ENCODE data around the gene ACBD4.
A peak's percentile ranks its signal among the peaks of the same experiment; 100 is the strongest.
"Not testable (repeated sequence)": the region's sequence is repeated elsewhere in the genome, so short reads cannot be mapped to it uniquely, and the experiment has no call there.

Gene ACBD4

GRCh38 chr17:45124797-45125122 is 10.7 kb upstream of the ACBD4 start:
- not testable (repeated sequence) for H3K4ac ChIP-seq (ENCODE audit: low read length); H3K27me3 ChIP-seq (ENCODE audit: control insufficient read depth in 3 of 3, insufficient read depth in 3 of 3, low read depth in 1 of 3, low read length in 3 of 3); H3K9me3 ChIP-seq (replicated peaks in 1 of 2; ENCODE audit: control insufficient read depth in 2 of 2, insufficient read depth in 1 of 2, low read depth in 1 of 2, low read length in 2 of 2); H3K36me3 ChIP-seq (replicated peaks in 1 of 2; ENCODE audit: control insufficient read depth in 2 of 2, insufficient read depth in 2 of 2, low read length in 2 of 2); H3K79me1 ChIP-seq (ENCODE audit: low read depth, low read length); H4K8ac ChIP-seq (ENCODE audit: low read depth, low read length); H3K23ac ChIP-seq (ENCODE audit: low read depth, low read length, poor library complexity); H2BK15ac ChIP-seq (ENCODE audit: low read length); H3K27ac ChIP-seq (replicated peaks; ENCODE audit: low read length); H3K14ac ChIP-seq (ENCODE audit: low read length); H3K4me2 ChIP-seq (ENCODE audit: insufficient read depth, low read length, poor library complexity, severe bottlenecking); DNase-seq (ENCODE audit: low spot score); H2AFZ ChIP-seq (ENCODE audit: low read length); H2BK120ac ChIP-seq (ENCODE audit: low read depth, low read length); H2BK12ac ChIP-seq (ENCODE audit: low read length); H3K4me3 ChIP-seq (ENCODE audit: low read length in 2 of 2); H3K18ac ChIP-seq (ENCODE audit: low read length)
- Histone ChIP-seq H2BK5ac (ENCODE audit: low read length) (peak overlapping the region; percentile 54), H4K91ac (ENCODE audit: low read depth, low read length, poor library complexity) (peak overlapping the region; percentile 81), H3K9ac (ENCODE audit: low read depth, low read length, poor library complexity) (peak overlapping the region; percentile 66), H3K4me1 (ENCODE audit: control insufficient read depth in 2 of 2, insufficient read depth in 1 of 2, low read depth in 1 of 2, low read length in 2 of 2) (peaks cover 24 to 25% of the 10 kb centered on the region in 2 donors), H2AK5ac (ENCODE audit: low read depth, low read length) (peak overlapping the region; percentile 79)
- WGBS, 2 donors (ENCODE audit: extremely low coverage in 2 of 2, insufficient read length in 2 of 2, insufficient replicate concordance in 1 of 2), result no CpG with 5 or more reads among the region's 5 CpGs

DNA sequence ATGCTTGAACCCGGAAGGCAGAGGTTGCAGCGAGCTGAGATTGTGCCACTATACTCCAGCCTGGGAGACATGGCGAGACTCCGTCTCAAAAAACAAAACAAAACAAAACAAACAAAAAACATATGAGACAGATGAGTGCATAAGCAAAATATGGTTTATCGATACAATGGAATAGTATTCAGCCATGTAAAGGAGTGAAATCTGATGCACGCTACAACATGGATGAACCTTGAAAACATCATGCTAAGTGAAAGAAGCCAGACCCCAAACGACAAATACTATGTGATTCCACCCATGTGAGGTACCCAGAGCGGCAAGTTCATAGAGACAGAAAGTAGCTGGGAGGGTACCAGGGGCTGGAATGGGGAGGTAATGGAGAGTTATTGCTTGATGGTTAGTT is 10.0 kb upstream of the ACBD4 start:
- H3K27me3 ChIP-seq (ENCODE audit: control insufficient read depth in 3 of 3, insufficient read depth in 3 of 3, low read depth in 1 of 3, low read length in 3 of 3), result no peaks in the 10 kb centered on the region
- peaks cover 2% of the 10 kb centered on the region for H3K79me1 ChIP-seq (ENCODE audit: low read depth, low read length)
- H3K14ac ChIP-seq (ENCODE audit: low read length), result no peak overlapping the region
- H3K4me1 ChIP-seq (ENCODE audit: control insufficient read depth in 2 of 2, insufficient read depth in 1 of 2, low read depth in 1 of 2, low read length in 2 of 2), result peaks cover 26 to 29% of the 10 kb centered on the region in 2 donors
- H4K91ac ChIP-seq (ENCODE audit: low read depth, low read length, poor library complexity), result no peak overlapping the region
- no peak overlapping the region for H3K18ac ChIP-seq (ENCODE audit: low read length)
- H3K9me3 ChIP-seq (replicated peaks in 1 of 2; ENCODE audit: control insufficient read depth in 2 of 2, insufficient read depth in 1 of 2, low read depth in 1 of 2, low read length in 2 of 2), result no peaks in the 10 kb centered on the region
- no peak overlapping the region for H2AK5ac ChIP-seq (ENCODE audit: low read depth, low read length)
- no peak overlapping the region for H3K4me2 ChIP-seq (ENCODE audit: insufficient read depth, low read length, poor library complexity, severe bottlenecking)
- H2BK15ac ChIP-seq (ENCODE audit: low read length), result no peak overlapping the region
- H3K27ac ChIP-seq (replicated peaks; ENCODE audit: low read length), result no peak overlapping the region
- no peak overlapping the region for H2BK120ac ChIP-seq (ENCODE audit: low read depth, low read length)
- no peak overlapping the region for H2BK12ac ChIP-seq (ENCODE audit: low read length)
- no peak overlapping the region for H3K4ac ChIP-seq (ENCODE audit: low read length)
- H3K36me3 ChIP-seq (replicated peaks in 1 of 2; ENCODE audit: control insufficient read depth in 2 of 2, insufficient read depth in 2 of 2, low read length in 2 of 2), result no peaks in the 10 kb centered on the region
- no peak for DNase-seq (ENCODE audit: low spot score)
- H3K4me3 ChIP-seq (ENCODE audit: low read length in 2 of 2), result no peak overlapping the region
- no peak overlapping the region for H2AFZ ChIP-seq (ENCODE audit: low read length)
- no peak overlapping the region for H2BK5ac ChIP-seq (ENCODE audit: low read length)
- WGBS, 2 donors (ENCODE audit: extremely low coverage in 2 of 2, insufficient read length in 2 of 2, insufficient replicate concordance in 1 of 2), result no CpG with 5 or more reads among the region's 8 CpGs
- H3K23ac ChIP-seq (ENCODE audit: low read depth, low read length, poor library complexity), result no peak overlapping the region
- H3K9ac ChIP-seq (ENCODE audit: low read depth, low read length, poor library complexity), result no peak overlapping the region
- no peak overlapping the region for H4K8ac ChIP-seq (ENCODE audit: low read depth, low read length)

DNA sequence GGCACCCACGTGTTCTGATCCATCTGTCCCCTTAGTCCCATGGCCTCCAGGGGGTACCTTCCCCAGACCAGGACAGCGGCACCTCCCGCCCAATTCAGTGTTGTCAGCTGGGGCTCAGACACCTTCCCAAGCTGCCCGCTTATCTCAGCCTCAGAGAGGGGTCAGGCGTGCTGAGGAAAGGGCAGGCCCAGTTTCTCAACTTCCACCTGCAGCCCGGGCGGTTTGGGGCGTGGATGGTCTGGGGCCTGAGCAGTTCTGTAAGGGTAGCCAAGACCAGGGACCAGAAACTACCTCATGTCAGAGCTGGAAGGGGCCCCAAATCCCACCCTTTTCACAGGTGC is 8.3 kb upstream of the ACBD4 start:
- peak overlapping the region; percentile 93 for H2AK5ac ChIP-seq (ENCODE audit: low read depth, low read length)
- H3K14ac ChIP-seq (ENCODE audit: low read length), result no peak overlapping the region
- H2BK12ac ChIP-seq (ENCODE audit: low read length), result no peak overlapping the region
- no peak overlapping the region for H4K8ac ChIP-seq (ENCODE audit: low read depth, low read length)
- no peaks in the 10 kb centered on the region for H3K27me3 ChIP-seq (ENCODE audit: control insufficient read depth in 3 of 3, insufficient read depth in 3 of 3, low read depth in 1 of 3, low read length in 3 of 3)
- H3K23ac ChIP-seq (ENCODE audit: low read depth, low read length, poor library complexity), result no peak overlapping the region
- WGBS, 2 donors (ENCODE audit: extremely low coverage in 2 of 2, insufficient read length in 2 of 2, insufficient replicate concordance in 1 of 2), result no CpG with 5 or more reads among the region's 8 CpGs
- H3K79me1 ChIP-seq (ENCODE audit: low read depth, low read length), result peaks cover 1% of the 10 kb centered on the region
- H3K36me3 ChIP-seq (replicated peaks in 1 of 2; ENCODE audit: control insufficient read depth in 2 of 2, insufficient read depth in 2 of 2, low read length in 2 of 2), result no peaks in the 10 kb centered on the region
- H3K9me3 ChIP-seq (replicated peaks in 1 of 2; ENCODE audit: control insufficient read depth in 2 of 2, insufficient read depth in 1 of 2, low read depth in 1 of 2, low read length in 2 of 2), result no peaks in the 10 kb centered on the region
- peak overlapping the region; percentile 98 for H2BK15ac ChIP-seq (ENCODE audit: low read length)
- peak overlapping the region; percentile 1 for H2AFZ ChIP-seq (ENCODE audit: low read length)
- H2BK120ac ChIP-seq (ENCODE audit: low read depth, low read length), result peak overlapping the region; percentile 97
- peak overlapping the region; percentile 68 for H3K27ac ChIP-seq (replicated peaks; ENCODE audit: low read length)
- H3K18ac ChIP-seq (ENCODE audit: low read length), result peak overlapping the region; percentile 58
- no peak for DNase-seq (ENCODE audit: low spot score)
- H3K4me2 ChIP-seq (ENCODE audit: insufficient read depth, low read length, poor library complexity, severe bottlenecking), result no peak overlapping the region
- H3K4ac ChIP-seq (ENCODE audit: low read length), result peak overlapping the region; percentile 57
- no peak overlapping the region for H3K4me3 ChIP-seq (ENCODE audit: low read length in 2 of 2)
- H3K4me1 ChIP-seq (ENCODE audit: control insufficient read depth in 2 of 2, insufficient read depth in 1 of 2, low read depth in 1 of 2, low read length in 2 of 2), result peaks cover 26 to 38% of the 10 kb centered on the region in 2 donors
- H3K9ac ChIP-seq (ENCODE audit: low read depth, low read length, poor library complexity), result no peak overlapping the region
- H2BK5ac ChIP-seq (ENCODE audit: low read length), result peak overlapping the region; percentile 97
- H4K91ac ChIP-seq (ENCODE audit: low read depth, low read length, poor library complexity), result peak overlapping the region; percentile 93

DNA sequence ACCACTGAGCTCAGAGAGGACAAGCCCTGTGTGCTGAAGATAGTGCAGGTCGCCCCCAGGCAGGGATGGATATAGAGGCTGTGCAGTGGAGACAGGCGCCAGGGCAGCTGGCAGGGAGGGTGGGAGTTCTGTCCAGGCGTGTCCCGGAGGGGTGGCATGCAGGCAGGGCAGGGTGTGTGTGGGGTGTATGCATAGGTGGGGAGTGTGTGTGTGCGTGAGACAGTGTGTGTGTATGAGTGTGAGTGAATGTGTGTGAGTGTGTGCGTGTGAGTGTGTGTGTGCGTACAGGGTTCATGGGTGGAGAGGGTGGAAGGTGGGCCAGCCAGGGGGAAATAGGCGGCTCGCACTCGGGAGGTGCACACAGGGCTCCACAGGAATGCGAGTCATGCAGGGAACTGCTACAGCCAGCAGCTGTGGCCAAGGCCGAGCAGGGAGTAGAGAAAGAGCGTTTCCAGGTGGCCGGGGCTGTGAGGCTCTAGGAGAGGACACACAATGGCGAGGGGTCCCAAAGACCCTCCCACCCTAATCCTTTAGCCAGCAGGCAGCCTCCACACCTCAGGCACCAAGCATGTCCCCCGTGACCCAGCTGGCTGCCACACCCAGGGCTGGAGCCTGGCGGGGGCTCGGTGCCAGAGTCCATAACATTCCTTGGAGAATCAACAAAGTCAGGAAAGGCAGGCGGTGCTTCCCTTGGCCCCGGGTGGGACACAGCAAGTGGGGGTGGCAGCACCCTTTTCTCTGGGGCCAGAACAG is 7.8 kb upstream of the ACBD4 start:
- peak overlapping the region; percentile 97 for H2BK120ac ChIP-seq (ENCODE audit: low read depth, low read length)
- H3K27ac ChIP-seq (replicated peaks; ENCODE audit: low read length), result peak overlapping the region; percentile 68
- no peak for DNase-seq (ENCODE audit: low spot score)
- H2AFZ ChIP-seq (ENCODE audit: low read length), result peak overlapping the region; percentile 1
- H3K9me3 ChIP-seq (replicated peaks in 1 of 2; ENCODE audit: control insufficient read depth in 2 of 2, insufficient read depth in 1 of 2, low read depth in 1 of 2, low read length in 2 of 2), result no peaks in the 10 kb centered on the region
- no peak overlapping the region for H3K4me3 ChIP-seq (ENCODE audit: low read length in 2 of 2)
- peak overlapping the region; percentile 93 for H4K91ac ChIP-seq (ENCODE audit: low read depth, low read length, poor library complexity)
- H3K14ac ChIP-seq (ENCODE audit: low read length), result peak overlapping the region; percentile 47
- peak overlapping the region; percentile 23 for H3K4me2 ChIP-seq (ENCODE audit: insufficient read depth, low read length, poor library complexity, severe bottlenecking)
- H3K79me1 ChIP-seq (ENCODE audit: low read depth, low read length), result peaks cover 1% of the 10 kb centered on the region
- no peak overlapping the region for H4K8ac ChIP-seq (ENCODE audit: low read depth, low read length)
- peaks cover 26 to 35% of the 10 kb centered on the region in 2 donors for H3K4me1 ChIP-seq (ENCODE audit: control insufficient read depth in 2 of 2, insufficient read depth in 1 of 2, low read depth in 1 of 2, low read length in 2 of 2)
- peak overlapping the region; percentile 97 for H2BK5ac ChIP-seq (ENCODE audit: low read length)
- 100% methylated on average over 1 of the region's 20 CpGs; no CpG with 5 or more reads in 1 of the 2 donors for WGBS, 2 donors (ENCODE audit: extremely low coverage in 2 of 2, insufficient read length in 2 of 2, insufficient replicate concordance in 1 of 2)
- H3K27me3 ChIP-seq (ENCODE audit: control insufficient read depth in 3 of 3, insufficient read depth in 3 of 3, low read depth in 1 of 3, low read length in 3 of 3), result no peaks in the 10 kb centered on the region
- H2AK5ac ChIP-seq (ENCODE audit: low read depth, low read length), result peak overlapping the region; percentile 93
- H3K18ac ChIP-seq (ENCODE audit: low read length), result peak overlapping the region; percentile 58
- no peak overlapping the region for H3K23ac ChIP-seq (ENCODE audit: low read depth, low read length, poor library complexity)
- no peaks in the 10 kb centered on the region for H3K36me3 ChIP-seq (replicated peaks in 1 of 2; ENCODE audit: control insufficient read depth in 2 of 2, insufficient read depth in 2 of 2, low read length in 2 of 2)
- peak overlapping the region; percentile 9 for H3K9ac ChIP-seq (ENCODE audit: low read depth, low read length, poor library complexity)
- peak overlapping the region; percentile 88 for H2BK12ac ChIP-seq (ENCODE audit: low read length)
- peak overlapping the region; percentile 57 for H3K4ac ChIP-seq (ENCODE audit: low read length)
- peak overlapping the region; percentile 98 for H2BK15ac ChIP-seq (ENCODE audit: low read length)
